NCI-H345 treated with DMSO at 0.1 percent for 48 hours (cell line): ENCODE results near the gene RIMS1.

Experiments
- DNase-seq: peaks from one replicate; lab custom pipeline; 2025; ENCODE audit not compliant: unreplicated experiment; lab: John Stamatoyannopoulos, UW

The RIMS1 gene

GRCh38 chr6:72084992-72085569, 198.7 kb downstream of the RIMS1 start:
- peak; percentile 11 for DNase-seq

- no peak for DNase-seq
These were observed 208.2 kb downstream of the RIMS1 start for GRCh38 chr6:72094506-72094905.

GRCh38 chr6:72102561-72102960, 216.2 kb downstream of the RIMS1 start:
- DNase-seq = no peak

- no peak for DNase-seq
These were observed 225.3 kb downstream of the RIMS1 start for GRCh38 chr6:72111611-72112010.

GRCh38 chr6:72130327-72130726, 244.0 kb downstream of the RIMS1 start:
- no peak for DNase-seq

- DNase-seq = no peak
These were observed 246.1 kb downstream of the RIMS1 start for GRCh38 chr6:72132427-72132826.

- DNase-seq = no peak
These were observed 246.5 kb downstream of the RIMS1 start for GRCh38 chr6:72132851-72133250.

- no peak for DNase-seq
These were observed 247.0 kb downstream of the RIMS1 start for GRCh38 chr6:72133324-72133723.

- DNase-seq = no peak
These were observed 254.4 kb downstream of the RIMS1 start for GRCh38 chr6:72140795-72141194.

GRCh38 chr6:72149715-72150114, 263.4 kb downstream of the RIMS1 start:
- DNase-seq = no peak

- DNase-seq = no peak
These were observed 265.4 kb downstream of the RIMS1 start for GRCh38 chr6:72151742-72152141.

- no peak for DNase-seq
These were observed 289.6 kb downstream of the RIMS1 start for GRCh38 chr6:72175916-72176315.

- peak; percentile 68 for DNase-seq
These were observed 296.2 kb downstream of the RIMS1 start for GRCh38 chr6:72182337-72183246.

GRCh38 chr6:72203983-72204382, 317.6 kb downstream of the RIMS1 start:
- no peak for DNase-seq

- DNase-seq = no peak
These were observed 319.1 kb downstream of the RIMS1 start for GRCh38 chr6:72205500-72205899.

GRCh38 chr6:72206606-72207005, 320.3 kb downstream of the RIMS1 start:
- DNase-seq = no peak

- DNase-seq = no peak
These were observed 326.3 kb downstream of the RIMS1 start for GRCh38 chr6:72212686-72213085.

- no peak for DNase-seq
These were observed 327.3 kb downstream of the RIMS1 start for GRCh38 chr6:72213654-72214053.

GRCh38 chr6:72216222-72217068, 330.1 kb downstream of the RIMS1 start:
- no peak for DNase-seq

- DNase-seq = no peak
These were observed 331.3 kb downstream of the RIMS1 start for GRCh38 chr6:72217626-72218025.

- DNase-seq = peak; percentile 13
These were observed 331.8 kb downstream of the RIMS1 start for GRCh38 chr6:72218125-72218524.

- no peak for DNase-seq
These were observed 333.2 kb downstream of the RIMS1 start for GRCh38 chr6:72219536-72219935.
